ENCODE measurements around the gene GNAQ. TPM values are rescaled to one million over a fixed set of nuclear protein-coding genes. Genes with fewer than 3 reads are reported as not detected.

GNAQ gene
- total and polyA plus RNA-seq, 2 donors (not counting 1 experiment from before 2014, with no cell fraction given): 0.60 to 1.4 TPM

DNA sequence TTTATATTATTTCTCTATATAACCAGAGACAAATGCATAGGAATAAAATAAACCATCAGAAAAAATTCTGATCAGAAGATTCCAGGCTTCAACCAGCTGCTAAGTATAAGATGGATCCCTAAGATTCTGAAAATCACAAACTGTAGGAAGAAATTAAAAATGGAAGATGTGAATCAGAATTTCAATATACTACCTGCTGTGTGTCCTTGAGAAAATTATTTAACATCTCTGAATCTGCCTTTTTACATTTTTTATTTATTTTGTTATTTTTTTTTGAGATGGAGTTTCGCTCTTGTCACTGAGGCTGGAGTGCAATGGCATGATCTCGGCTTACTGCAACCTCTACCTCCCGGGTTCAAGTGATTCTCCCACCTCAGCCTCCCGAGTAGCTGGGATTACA, 187.2 kb downstream of the GNAQ start:
- Histone ChIP-seq H3K36me3 (replicated peaks in 1 of 2; ENCODE audit: control extremely low read depth in 1 of 2, control insufficient read depth in 1 of 2, extremely low read depth in 1 of 2, insufficient read depth in 2 of 2, low read length in 1 of 2) (no peaks in the 10 kb centered on the region), H4K20me1 (ENCODE audit: control insufficient read depth, insufficient read depth, low read length, poor library complexity, severe bottlenecking) (no peaks in the 10 kb centered on the region), H3K4me1 (ENCODE audit: control insufficient read depth in 2 of 2, insufficient read depth in 2 of 2, low read length in 2 of 2) (peaks cover 7 to 12% of the 10 kb centered on the region in 2 donors), H3K4me3 (ENCODE audit: control extremely low read depth in 1 of 5, extremely low read depth in 1 of 5, insufficient read depth in 1 of 5, low read depth in 2 of 5, low read length in 4 of 5) (no peak overlapping the region), H3K79me2 (ENCODE audit: control insufficient read depth, insufficient read depth, low read length) (no peaks in the 10 kb centered on the region), H2AFZ (ENCODE audit: insufficient read depth, low read depth, low read length, poor library complexity, severe bottlenecking) (no peak overlapping the region), H3K9me3 (ENCODE audit: control extremely low read depth in 1 of 3, control insufficient read depth in 2 of 3, insufficient read depth in 1 of 3, low read length in 2 of 3) (no peaks in the 10 kb centered on the region), H3K27ac (ENCODE audit: low read length in 2 of 2) (no peak overlapping the region), H3K4me2 (replicated peaks; ENCODE audit: low read depth, low read length, poor library complexity, severe bottlenecking) (no peak overlapping the region), H3K9ac (ENCODE audit: low read length) (no peak overlapping the region), H3K27me3 (replicated peaks in 1 of 4; ENCODE audit: control extremely low read depth in 1 of 4, control insufficient read depth in 3 of 4, insufficient read depth in 4 of 4, low read length in 3 of 4) (no peaks in the 10 kb centered on the region)
- no peaks in the 10 kb centered on the region for H3K27me3 Mint-ChIP-seq
- TF ChIP-seq, protein P1, sequence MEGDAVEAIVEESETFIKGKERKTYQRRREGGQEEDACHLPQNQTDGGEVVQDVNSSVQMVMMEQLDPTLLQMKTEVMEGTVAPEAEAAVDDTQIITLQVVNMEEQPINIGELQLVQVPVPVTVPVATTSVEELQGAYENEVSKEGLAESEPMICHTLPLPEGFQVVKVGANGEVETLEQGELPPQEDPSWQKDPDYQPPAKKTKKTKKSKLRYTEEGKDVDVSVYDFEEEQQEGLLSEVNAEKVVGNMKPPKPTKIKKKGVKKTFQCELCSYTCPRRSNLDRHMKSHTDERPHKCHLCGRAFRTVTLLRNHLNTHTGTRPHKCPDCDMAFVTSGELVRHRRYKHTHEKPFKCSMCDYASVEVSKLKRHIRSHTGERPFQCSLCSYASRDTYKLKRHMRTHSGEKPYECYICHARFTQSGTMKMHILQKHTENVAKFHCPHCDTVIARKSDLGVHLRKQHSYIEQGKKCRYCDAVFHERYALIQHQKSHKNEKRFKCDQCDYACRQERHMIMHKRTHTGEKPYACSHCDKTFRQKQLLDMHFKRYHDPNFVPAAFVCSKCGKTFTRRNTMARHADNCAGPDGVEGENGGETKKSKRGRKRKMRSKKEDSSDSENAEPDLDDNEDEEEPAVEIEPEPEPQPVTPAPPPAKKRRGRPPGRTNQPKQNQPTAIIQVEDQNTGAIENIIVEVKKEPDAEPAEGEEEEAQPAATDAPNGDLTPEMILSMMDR (IDR thresholded peaks at IDR 0.05): no peak
- TF ChIP-seq EZH2 (IDR thresholded peaks at IDR 0.05; ENCODE audit: borderline replicate concordance, insufficient read depth, low read depth, low read length, poor library complexity, severe bottlenecking): no peak
- WGBS (ENCODE audit: insufficient coverage): 100% methylated on average over 1 of the region's 4 CpGs
- POLR2A ChIA-PET: no interaction called here
- DNase-seq: no peak
- no peak overlapping the region for H3K27ac Mint-ChIP-seq
- peaks cover 8% of the 10 kb centered on the region for H3K4me1 Mint-ChIP-seq
- CTCF ChIA-PET: no interaction called here
- H3K9me3 Mint-ChIP-seq (ENCODE audit: insufficient read depth): no peaks in the 10 kb centered on the region
- intact Hi-C loops (cut with micrococcal nuclease): no loop called here
- no peak for ATAC-seq (ENCODE audit: low read depth)
- H3K4me3 Mint-ChIP-seq: no peak overlapping the region

DNA sequence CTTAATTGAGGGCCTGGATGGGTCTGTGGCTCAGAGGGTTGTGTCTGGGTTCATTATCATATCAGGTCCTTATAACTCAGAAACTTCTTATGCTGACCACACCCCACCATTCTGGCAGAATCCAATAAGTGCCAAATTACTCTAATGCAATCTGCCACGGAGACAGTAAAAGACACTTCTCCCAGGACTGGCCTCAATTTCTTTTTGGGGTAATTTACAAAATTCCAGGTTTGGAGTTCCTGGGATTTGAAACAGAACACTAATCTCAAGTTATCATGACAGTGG, 187.8 kb downstream of the GNAQ start:
- Mint-ChIP-seq H3K4me3 (no peak overlapping the region), H3K27ac (no peak overlapping the region), H3K9me3 (ENCODE audit: insufficient read depth) (no peaks in the 10 kb centered on the region), H3K4me1 (peaks cover 8% of the 10 kb centered on the region), H3K27me3 (no peaks in the 10 kb centered on the region)
- no peaks in the 10 kb centered on the region for H3K36me3 ChIP-seq (replicated peaks in 1 of 2; ENCODE audit: control extremely low read depth in 1 of 2, control insufficient read depth in 1 of 2, extremely low read depth in 1 of 2, insufficient read depth in 2 of 2, low read length in 1 of 2)
- intact Hi-C loops (cut with micrococcal nuclease): no loop called here
- H4K20me1 ChIP-seq (ENCODE audit: control insufficient read depth, insufficient read depth, low read length, poor library complexity, severe bottlenecking): no peaks in the 10 kb centered on the region
- no peak overlapping the region for H2AFZ ChIP-seq (ENCODE audit: insufficient read depth, low read depth, low read length, poor library complexity, severe bottlenecking)
- H3K4me2 ChIP-seq (replicated peaks; ENCODE audit: low read depth, low read length, poor library complexity, severe bottlenecking): no peak overlapping the region
- H3K4me3 ChIP-seq (ENCODE audit: control extremely low read depth in 1 of 5, extremely low read depth in 1 of 5, insufficient read depth in 1 of 5, low read depth in 2 of 5, low read length in 4 of 5): no peak overlapping the region
- POLR2A ChIA-PET: no interaction called here
- H3K27ac ChIP-seq (ENCODE audit: low read length in 2 of 2): no peak overlapping the region
- DNase-seq (no peak), ATAC-seq (ENCODE audit: low read depth) (no peak)
- 60% methylated on average over 1 of the region's 1 CpG for WGBS (ENCODE audit: insufficient coverage)
- TF ChIP-seq, protein P1 (IDR thresholded peaks at IDR 0.05): no peak
- TF ChIP-seq EZH2 (IDR thresholded peaks at IDR 0.05; ENCODE audit: borderline replicate concordance, insufficient read depth, low read depth, low read length, poor library complexity, severe bottlenecking): no peak
- CTCF ChIA-PET: no interaction called here
- peaks cover 7 to 12% of the 10 kb centered on the region in 2 donors for H3K4me1 ChIP-seq (ENCODE audit: control insufficient read depth in 2 of 2, insufficient read depth in 2 of 2, low read length in 2 of 2)
- H3K79me2 ChIP-seq (ENCODE audit: control insufficient read depth, insufficient read depth, low read length): no peaks in the 10 kb centered on the region
- no peaks in the 10 kb centered on the region for H3K27me3 ChIP-seq (replicated peaks in 1 of 4; ENCODE audit: control extremely low read depth in 1 of 4, control insufficient read depth in 3 of 4, insufficient read depth in 4 of 4, low read length in 3 of 4)
- no peak overlapping the region for H3K9ac ChIP-seq (ENCODE audit: low read length)
- no peaks in the 10 kb centered on the region for H3K9me3 ChIP-seq (ENCODE audit: control extremely low read depth in 1 of 3, control insufficient read depth in 2 of 3, insufficient read depth in 1 of 3, low read length in 2 of 3)

Measured in B cell (primary cell).